GM23338 (cell line): ENCODE measurements around the gene PTGFR. TPM values are rescaled to one million over a fixed set of nuclear protein-coding genes. Genes with fewer than 3 reads are reported as not detected.

ENCODE experiments used
- ATAC-seq: fragments of 200-7000 bp; cut with Tn5 transposase; 3 replicates; pipeline ENCODE4 v1.9.1; 2020
- DNase-seq: peaks from one replicate; pipeline ENCODE4 v3.0.0-alpha.2; 2015; ENCODE audit warnings: low spot score
- H2AFZ ChIP-seq: fragments of 200-600 bp; sonication (generic); 2 replicates; pipeline ENCODE4 v1.8.0; 2016; ENCODE audit warnings: antibody characterized with exemption, mild to moderate bottlenecking, moderate library complexity
- H3F3A ChIP-seq: fragments of 200-600 bp; sonication (generic); replicated peaks from 2 replicates; pipeline ENCODE4 v1.8.0; 2017; ENCODE audit warnings: antibody characterized with exemption, mixed run types, low read depth
- H3K27ac ChIP-seq: fragments of 200-600 bp; sonication (generic); 2 replicates; pipeline ENCODE4 v1.6.1; 2016; ENCODE audit warnings: low read depth
- H3K27me3 ChIP-seq: fragments of 200-600 bp; sonication (generic); 2 replicates; pipeline ENCODE4 v1.8.0; 2016; ENCODE audit warnings: mild to moderate bottlenecking, mixed run types, moderate library complexity; ENCODE audit not compliant: insufficient read depth
- H3K36me3 ChIP-seq: fragments of 200-600 bp; sonication (generic); 2 replicates; pipeline ENCODE4 v1.8.0; 2016; ENCODE audit warnings: mild to moderate bottlenecking; ENCODE audit not compliant: insufficient read depth
- H3K4me1 ChIP-seq: fragments of 200-600 bp; sonication (generic); 2 replicates; pipeline ENCODE4 v1.8.0; 2016; ENCODE audit warnings: mild to moderate bottlenecking, moderate library complexity; ENCODE audit not compliant: insufficient read depth
- H3K4me2 ChIP-seq: fragments of 200-600 bp; sonication (generic); 2 replicates; pipeline ENCODE4 v1.7.1; 2017; ENCODE audit warnings: mixed run types
- H3K4me3 ChIP-seq: fragments of 200-600 bp; sonication (generic); 2 replicates; pipeline ENCODE4 v1.6.1; 2016; ENCODE audit warnings: mixed run types
- H3K79me2 ChIP-seq: fragments of 200-600 bp; sonication (generic); replicated peaks from 2 replicates; pipeline ENCODE4 v1.8.0; 2017; ENCODE audit warnings: mild to moderate bottlenecking; ENCODE audit not compliant: insufficient read depth
- H3K9me2 ChIP-seq: fragments of 200-600 bp; sonication (generic); 2 replicates; pipeline ENCODE4 v1.8.0; 2017; ENCODE audit not compliant: insufficient read depth
- H4K20me1 ChIP-seq: fragments of 200-600 bp; sonication (generic); replicated peaks from 2 replicates; pipeline ENCODE4 v1.8.0; 2017; ENCODE audit warnings: mild to moderate bottlenecking; ENCODE audit not compliant: insufficient read depth
- H3K27ac Mint-ChIP-seq: 2 replicates; pipeline ENCODE4 v1.8.0; 2020; ENCODE audit warnings: inconsistent platforms, mild to moderate bottlenecking, moderate library complexity, mixed read lengths
- H3K27me3 Mint-ChIP-seq: 3 replicates; pipeline ENCODE4 v1.8.0; 2022; ENCODE audit warnings: low read depth, mild to moderate bottlenecking, moderate library complexity, mixed read lengths, inconsistent platforms; ENCODE audit not compliant: insufficient read depth, poor library complexity
- H3K36me3 Mint-ChIP-seq: 3 replicates; pipeline ENCODE4 v1.8.0; 2021; ENCODE audit warnings: low read depth, mild to moderate bottlenecking, inconsistent platforms, moderate library complexity, mixed read lengths
- H3K4me1 Mint-ChIP-seq: 3 replicates; pipeline ENCODE4 v1.8.0; 2020; ENCODE audit warnings: mild to moderate bottlenecking, inconsistent platforms, mixed read lengths
- H3K4me3 Mint-ChIP-seq: 3 replicates; pipeline ENCODE4 v1.8.0; 2021; ENCODE audit warnings: moderate library complexity, mild to moderate bottlenecking, inconsistent platforms, mixed read lengths
- H3K9me3 Mint-ChIP-seq: 3 replicates; pipeline ENCODE4 v1.8.0; 2020; ENCODE audit warnings: moderate library complexity, mild to moderate bottlenecking, inconsistent platforms, mixed read lengths
- CREB1 ChIP-seq: fragments of 250-450 bp; sonication (Bioruptor Pico); IDR thresholded peaks from 2 replicates; pipeline ENCODE4 v1.5.0; 2020; ENCODE audit warnings: low read depth, mild to moderate bottlenecking, moderate library complexity
- EZH2 ChIP-seq: fragments of 200-600 bp; sonication (generic); IDR thresholded peaks from one replicate; pipeline ENCODE4 v1.8.0; 2017; ENCODE audit warnings: antibody characterized with exemption, mild to moderate bottlenecking, low read depth; ENCODE audit not compliant: unreplicated experiment
- EZH2phosphoT487 ChIP-seq: fragments of 200-600 bp; sonication (generic); IDR thresholded peaks from one replicate; pipeline ENCODE4 v1.8.1; 2018; ENCODE audit warnings: antibody characterized with exemption; ENCODE audit not compliant: unreplicated experiment
- JUNB ChIP-seq: IDR thresholded peaks from one replicate; pipeline ENCODE4 v1.6.1; 2016; ENCODE audit warnings: antibody characterized with exemption; ENCODE audit not compliant: unreplicated experiment
- NANOG ChIP-seq: IDR thresholded peaks from 2 replicates; pipeline ENCODE4 v1.6.1; 2016; ENCODE audit warnings: antibody characterized with exemption, borderline replicate concordance
- POLR2AphosphoS5 ChIP-seq: IDR thresholded peaks from 2 replicates; pipeline ENCODE4 v1.6.1; 2016; ENCODE audit warnings: antibody characterized with exemption, low read depth
- STAT1 ChIP-seq: IDR thresholded peaks from one replicate; pipeline ENCODE4 v1.6.1; 2016; ENCODE audit warnings: antibody characterized with exemption; ENCODE audit not compliant: unreplicated experiment
- ZNF331 ChIP-seq: fragments of 250-450 bp; sonication (Bioruptor Pico); IDR thresholded peaks from 2 replicates; pipeline ENCODE4 v1.5.0; 2020; ENCODE audit warnings: low read depth, mild to moderate bottlenecking, moderate library complexity
- polyA plus RNA-seq: library from polyadenylated mRNA; unstranded; fragments of >200 nt; fragmentation: Nextera tagmentation; extraction: Ambion mirVana; gene quantifications from 2 replicates; pipeline ENCODE4 v1.2.1, GENCODE V29; 2016
- total RNA-seq: library from RNA; depleted of rRNA; stranded (reverse); fragments of >200 nt; shearing (Covaris generic); gene quantifications from 2 replicates; pipeline ENCODE4 v1.2.3, GENCODE V29; 2014
- TF ChIP-seq, protein P1 (sequence below): fragments of 250-450 bp; sonication (Bioruptor Pico); IDR thresholded peaks from 2 replicates; pipeline ENCODE4 v1.5.0; 2020; ENCODE audit warnings: mild to moderate bottlenecking, moderate library complexity
- TF ChIP-seq, protein P2 (sequence below): IDR thresholded peaks from 2 replicates; pipeline ENCODE4 v1.6.1; 2016; ENCODE audit warnings: antibody characterized with exemption
- TF ChIP-seq, protein P3 (sequence below), 2 experiments: fragments of 200-600 bp in 1 of 2; sonication (generic) in 1 of 2; conservative IDR thresholded peaks; 2 replicates each; pipeline versions ENCODE4 v1.5.1 to v1.6.1; 2016 to 2017; ENCODE audit warnings: antibody characterized with exemption in 2 of 2, low read depth in 2 of 2, mild to moderate bottlenecking in 2 of 2, moderate library complexity in 1 of 2

PTGFR gene
- total and polyA plus RNA-seq, 2 experiments from 2014 or later = 0.24 TPM; not detected in 1

DNA sequence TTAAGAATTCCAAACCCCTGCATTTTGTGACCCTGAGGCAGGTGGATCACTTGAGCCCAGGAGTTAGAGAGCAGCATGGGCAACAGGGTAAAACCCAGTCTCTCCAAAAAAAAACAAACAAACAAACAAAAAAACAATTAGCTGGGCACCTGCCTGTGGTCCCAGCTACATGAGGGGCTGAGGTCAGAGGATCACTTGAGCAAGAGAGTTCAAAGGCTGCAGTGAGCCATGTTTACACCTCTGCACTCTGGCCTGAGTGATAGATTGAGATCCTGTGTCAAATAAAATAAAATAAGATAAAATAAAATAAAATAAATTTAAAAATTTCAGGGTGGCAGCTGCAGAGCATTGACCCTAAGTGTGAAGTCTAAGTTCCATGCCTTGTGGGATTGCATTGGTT is 16.7 kb upstream of the PTGFR start (continued):
- TF ChIP-seq, protein P1, sequence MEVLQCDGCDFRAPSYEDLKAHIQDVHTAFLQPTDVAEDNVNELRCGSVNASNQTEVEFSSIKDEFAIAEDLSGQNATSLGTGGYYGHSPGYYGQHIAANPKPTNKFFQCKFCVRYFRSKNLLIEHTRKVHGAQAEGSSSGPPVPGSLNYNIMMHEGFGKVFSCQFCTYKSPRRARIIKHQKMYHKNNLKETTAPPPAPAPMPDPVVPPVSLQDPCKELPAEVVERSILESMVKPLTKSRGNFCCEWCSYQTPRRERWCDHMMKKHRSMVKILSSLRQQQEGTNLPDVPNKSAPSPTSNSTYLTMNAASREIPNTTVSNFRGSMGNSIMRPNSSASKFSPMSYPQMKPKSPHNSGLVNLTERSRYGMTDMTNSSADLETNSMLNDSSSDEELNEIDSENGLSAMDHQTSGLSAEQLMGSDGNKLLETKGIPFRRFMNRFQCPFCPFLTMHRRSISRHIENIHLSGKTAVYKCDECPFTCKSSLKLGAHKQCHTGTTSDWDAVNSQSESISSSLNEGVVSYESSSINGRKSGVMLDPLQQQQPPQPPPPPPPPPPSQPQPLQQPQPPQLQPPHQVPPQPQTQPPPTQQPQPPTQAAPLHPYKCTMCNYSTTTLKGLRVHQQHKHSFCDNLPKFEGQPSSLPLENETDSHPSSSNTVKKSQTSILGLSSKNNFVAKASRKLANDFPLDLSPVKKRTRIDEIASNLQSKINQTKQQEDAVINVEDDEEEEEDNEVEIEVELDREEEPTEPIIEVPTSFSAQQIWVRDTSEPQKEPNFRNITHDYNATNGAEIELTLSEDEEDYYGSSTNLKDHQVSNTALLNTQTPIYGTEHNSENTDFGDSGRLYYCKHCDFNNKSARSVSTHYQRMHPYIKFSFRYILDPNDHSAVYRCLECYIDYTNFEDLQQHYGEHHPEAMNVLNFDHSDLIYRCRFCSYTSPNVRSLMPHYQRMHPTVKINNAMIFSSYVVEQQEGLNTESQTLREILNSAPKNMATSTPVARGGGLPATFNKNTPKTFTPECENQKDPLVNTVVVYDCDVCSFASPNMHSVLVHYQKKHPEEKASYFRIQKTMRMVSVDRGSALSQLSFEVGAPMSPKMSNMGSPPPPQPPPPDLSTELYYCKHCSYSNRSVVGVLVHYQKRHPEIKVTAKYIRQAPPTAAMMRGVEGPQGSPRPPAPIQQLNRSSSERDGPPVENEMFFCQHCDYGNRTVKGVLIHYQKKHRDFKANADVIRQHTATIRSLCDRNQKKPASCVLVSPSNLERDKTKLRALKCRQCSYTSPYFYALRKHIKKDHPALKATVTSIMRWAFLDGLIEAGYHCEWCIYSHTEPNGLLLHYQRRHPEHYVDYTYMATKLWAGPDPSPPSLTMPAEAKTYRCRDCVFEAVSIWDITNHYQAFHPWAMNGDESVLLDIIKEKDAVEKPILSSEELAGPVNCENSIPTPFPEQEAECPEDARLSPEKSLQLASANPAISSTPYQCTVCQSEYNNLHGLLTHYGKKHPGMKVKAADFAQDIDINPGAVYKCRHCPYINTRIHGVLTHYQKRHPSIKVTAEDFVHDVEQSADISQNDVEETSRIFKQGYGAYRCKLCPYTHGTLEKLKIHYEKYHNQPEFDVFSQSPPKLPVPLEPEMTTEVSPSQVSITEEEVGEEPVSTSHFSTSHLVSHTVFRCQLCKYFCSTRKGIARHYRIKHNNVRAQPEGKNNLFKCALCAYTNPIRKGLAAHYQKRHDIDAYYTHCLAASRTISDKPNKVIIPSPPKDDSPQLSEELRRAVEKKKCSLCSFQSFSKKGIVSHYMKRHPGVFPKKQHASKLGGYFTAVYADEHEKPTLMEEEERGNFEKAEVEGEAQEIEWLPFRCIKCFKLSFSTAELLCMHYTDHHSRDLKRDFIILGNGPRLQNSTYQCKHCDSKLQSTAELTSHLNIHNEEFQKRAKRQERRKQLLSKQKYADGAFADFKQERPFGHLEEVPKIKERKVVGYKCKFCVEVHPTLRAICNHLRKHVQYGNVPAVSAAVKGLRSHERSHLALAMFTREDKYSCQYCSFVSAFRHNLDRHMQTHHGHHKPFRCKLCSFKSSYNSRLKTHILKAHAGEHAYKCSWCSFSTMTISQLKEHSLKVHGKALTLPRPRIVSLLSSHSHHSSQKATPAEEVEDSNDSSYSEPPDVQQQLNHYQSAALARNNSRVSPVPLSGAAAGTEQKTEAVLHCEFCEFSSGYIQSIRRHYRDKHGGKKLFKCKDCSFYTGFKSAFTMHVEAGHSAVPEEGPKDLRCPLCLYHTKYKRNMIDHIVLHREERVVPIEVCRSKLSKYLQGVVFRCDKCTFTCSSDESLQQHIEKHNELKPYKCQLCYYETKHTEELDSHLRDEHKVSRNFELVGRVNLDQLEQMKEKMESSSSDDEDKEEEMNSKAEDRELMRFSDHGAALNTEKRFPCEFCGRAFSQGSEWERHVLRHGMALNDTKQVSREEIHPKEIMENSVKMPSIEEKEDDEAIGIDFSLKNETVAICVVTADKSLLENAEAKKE (CRISPR knock-in tag) = no peak
- TF ChIP-seq JUNB (no peak), NANOG (no peak), STAT1 (no peak), ZNF331 (CRISPR knock-in tag) (no peak), POLR2AphosphoS5 (no peak), EZH2 (no peak)
- TF ChIP-seq, protein P2, sequence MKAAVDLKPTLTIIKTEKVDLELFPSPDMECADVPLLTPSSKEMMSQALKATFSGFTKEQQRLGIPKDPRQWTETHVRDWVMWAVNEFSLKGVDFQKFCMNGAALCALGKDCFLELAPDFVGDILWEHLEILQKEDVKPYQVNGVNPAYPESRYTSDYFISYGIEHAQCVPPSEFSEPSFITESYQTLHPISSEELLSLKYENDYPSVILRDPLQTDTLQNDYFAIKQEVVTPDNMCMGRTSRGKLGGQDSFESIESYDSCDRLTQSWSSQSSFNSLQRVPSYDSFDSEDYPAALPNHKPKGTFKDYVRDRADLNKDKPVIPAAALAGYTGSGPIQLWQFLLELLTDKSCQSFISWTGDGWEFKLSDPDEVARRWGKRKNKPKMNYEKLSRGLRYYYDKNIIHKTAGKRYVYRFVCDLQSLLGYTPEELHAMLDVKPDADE = no peak

DNA sequence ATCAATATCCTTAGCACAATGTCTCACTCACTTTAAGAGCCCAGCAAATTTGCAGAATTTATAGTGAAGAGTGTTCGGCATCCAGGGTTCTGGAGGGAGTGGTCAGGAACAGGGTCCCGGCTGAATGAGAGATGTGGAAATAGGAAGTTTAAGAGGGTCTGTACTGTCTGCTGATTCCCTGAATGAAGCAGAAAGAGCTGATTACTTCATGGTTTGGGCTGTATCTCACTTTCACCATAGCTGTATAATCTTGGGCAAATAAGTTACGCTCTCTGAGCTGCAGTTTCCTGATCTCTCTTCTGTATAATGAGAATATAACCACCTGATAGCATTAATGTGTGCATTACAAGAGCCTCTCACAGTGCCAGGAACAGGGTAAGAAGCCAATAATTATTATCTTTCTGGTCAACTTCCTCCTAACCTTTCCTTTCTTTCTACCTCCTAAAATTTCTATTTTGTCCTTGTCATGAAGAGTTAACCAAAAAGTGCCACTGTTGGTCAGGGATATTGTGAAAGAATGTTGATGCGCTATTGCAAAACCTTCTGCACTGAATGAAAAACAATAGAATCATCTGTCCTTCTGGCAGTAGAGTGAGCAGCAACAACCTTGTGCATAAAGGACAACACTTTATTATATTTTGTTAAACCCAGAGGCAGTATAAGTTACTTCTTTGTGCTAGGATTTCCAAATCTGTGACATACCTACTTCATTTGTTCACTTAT is 14.7 kb upstream of the PTGFR start:
- Mint-ChIP-seq H3K4me1 (peaks cover 3% of the 10 kb centered on the region; the same call in 2 of the 3 replicates), H3K9me3 (no peaks in the 10 kb centered on the region), H3K4me3 (no peak overlapping the region), H3K27ac (no peak overlapping the region), H3K36me3 (no peaks in the 10 kb centered on the region), H3K27me3 (no peaks in the 10 kb centered on the region)
- Histone ChIP-seq H3K27ac (no peak overlapping the region), H2AFZ (no peak overlapping the region), H3K4me3 (no peak overlapping the region), H3K4me1 (no peaks in the 10 kb centered on the region), H3K36me3 (no peaks in the 10 kb centered on the region), H3F3A (no peaks in the 10 kb centered on the region), H3K27me3 (no peaks in the 10 kb centered on the region), H4K20me1 (no peaks in the 10 kb centered on the region), H3K9me2 (no peaks in the 10 kb centered on the region), H3K79me2 (no peaks in the 10 kb centered on the region), H3K4me2 (no peak overlapping the region)
- DNase-seq = no peak
- ATAC-seq = no peak
- TF ChIP-seq STAT1 (no peak), ZNF331 (CRISPR knock-in tag) (no peak), NANOG (no peak), EZH2phosphoT487 (no peak), JUNB (no peak), CREB1 (CRISPR knock-in tag) (no peak)
- TF ChIP-seq, protein P2 = no peak
- TF ChIP-seq, protein P3, sequence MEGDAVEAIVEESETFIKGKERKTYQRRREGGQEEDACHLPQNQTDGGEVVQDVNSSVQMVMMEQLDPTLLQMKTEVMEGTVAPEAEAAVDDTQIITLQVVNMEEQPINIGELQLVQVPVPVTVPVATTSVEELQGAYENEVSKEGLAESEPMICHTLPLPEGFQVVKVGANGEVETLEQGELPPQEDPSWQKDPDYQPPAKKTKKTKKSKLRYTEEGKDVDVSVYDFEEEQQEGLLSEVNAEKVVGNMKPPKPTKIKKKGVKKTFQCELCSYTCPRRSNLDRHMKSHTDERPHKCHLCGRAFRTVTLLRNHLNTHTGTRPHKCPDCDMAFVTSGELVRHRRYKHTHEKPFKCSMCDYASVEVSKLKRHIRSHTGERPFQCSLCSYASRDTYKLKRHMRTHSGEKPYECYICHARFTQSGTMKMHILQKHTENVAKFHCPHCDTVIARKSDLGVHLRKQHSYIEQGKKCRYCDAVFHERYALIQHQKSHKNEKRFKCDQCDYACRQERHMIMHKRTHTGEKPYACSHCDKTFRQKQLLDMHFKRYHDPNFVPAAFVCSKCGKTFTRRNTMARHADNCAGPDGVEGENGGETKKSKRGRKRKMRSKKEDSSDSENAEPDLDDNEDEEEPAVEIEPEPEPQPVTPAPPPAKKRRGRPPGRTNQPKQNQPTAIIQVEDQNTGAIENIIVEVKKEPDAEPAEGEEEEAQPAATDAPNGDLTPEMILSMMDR (conservative IDR thresholded peaks at IDR 0.05; ENCODE audit: low read depth in 2 of 2) = no peak
